Hepatocyte (in vitro differentiated cells): Measurements from ENCODE around the gene AKAP6. TPM values are rescaled to one million over a fixed set of nuclear protein-coding genes. Genes with fewer than 3 reads are reported as not detected.

Experiments used
- DNase-seq: peaks from one replicate; pipeline ENCODE4 v3.0.0-alpha.2; 2016; ENCODE audit warnings: low spot score
- H2AFZ ChIP-seq: fragments of 200-600 bp; sonication (generic); 2 replicates; pipeline ENCODE4 v1.6.0; 2016; ENCODE audit warnings: antibody characterized with exemption, mild to moderate bottlenecking
- H3K27ac ChIP-seq: fragments of 200-600 bp; sonication (generic); 2 replicates; pipeline ENCODE4 v1.5.1; 2016; ENCODE audit warnings: mild to moderate bottlenecking
- H3K27me3 ChIP-seq: fragments of 200-600 bp; sonication (generic); 2 replicates; pipeline ENCODE4 v1.6.1; 2016
- H3K36me3 ChIP-seq: fragments of 200-600 bp; sonication (generic); replicated peaks from 2 replicates; pipeline ENCODE4 v1.5.1; 2016; ENCODE audit warnings: low read depth; ENCODE audit not compliant: insufficient read depth
- H3K4me1 ChIP-seq: fragments of 200-600 bp; sonication (generic); 2 replicates; pipeline ENCODE4 v1.5.1; 2016; ENCODE audit warnings: mild to moderate bottlenecking, moderate library complexity; ENCODE audit not compliant: insufficient read depth
- H3K4me2 ChIP-seq: fragments of 200-600 bp; sonication (generic); 2 replicates; pipeline ENCODE4 v1.6.0; 2016
- H3K4me3 ChIP-seq: fragments of 200-600 bp; sonication (generic); 2 replicates; pipeline ENCODE4 v1.5.1; 2016; ENCODE audit warnings: mild to moderate bottlenecking
- H3K79me2 ChIP-seq: fragments of 200-600 bp; sonication (generic); 2 replicates; pipeline ENCODE4 v1.6.0; 2017; ENCODE audit warnings: mild to moderate bottlenecking
- H3K9me2 ChIP-seq: fragments of 200-600 bp; sonication (generic); replicated peaks from 2 replicates; pipeline ENCODE4 v1.6.0; 2017; ENCODE audit warnings: mild to moderate bottlenecking; ENCODE audit not compliant: insufficient read depth
- H3K9me3 ChIP-seq: fragments of 200-600 bp; sonication (generic); 2 replicates; pipeline ENCODE4 v1.5.1; 2016; ENCODE audit warnings: low read depth, mild to moderate bottlenecking
- H4K20me1 ChIP-seq: fragments of 200-600 bp; sonication (generic); 2 replicates; pipeline ENCODE4 v1.6.0; 2016; ENCODE audit warnings: mild to moderate bottlenecking; ENCODE audit not compliant: insufficient read depth, poor library complexity, severe bottlenecking
- CTCF ChIP-seq: fragments of 200-600 bp; sonication (generic); IDR thresholded peaks from 2 replicates; pipeline ENCODE4 v1.5.1; 2016; ENCODE audit warnings: antibody characterized with exemption, mild to moderate bottlenecking; ENCODE audit not compliant: poor library complexity
- EZH2 ChIP-seq: fragments of 200-600 bp; sonication (generic); IDR thresholded peaks from 2 replicates; pipeline ENCODE4 v1.6.1; 2016; ENCODE audit warnings: antibody characterized with exemption, mild to moderate bottlenecking, borderline replicate concordance
- EZH2phosphoT487 ChIP-seq: fragments of 200-600 bp; sonication (generic); IDR thresholded peaks from one replicate; pipeline ENCODE4 v1.6.1; 2018; ENCODE audit warnings: antibody characterized with exemption, mild to moderate bottlenecking, low read depth, moderate library complexity; ENCODE audit not compliant: unreplicated experiment, severe bottlenecking
- WGBS: methylation state at CpG from one replicate; pipeline ENCODE4 v1.1.6; 2016; ENCODE audit warnings: low lambda C conversion rate; ENCODE audit errors: missing lambda C conversion rate; 5-methylcytosine and 5-hydroxymethylcytosine counted together
- polyA plus RNA-seq: library from polyadenylated mRNA; unstranded; fragments of >200 nt; fragmentation: Nextera tagmentation; extraction: Ambion mirVana; gene quantifications from 2 replicates; pipeline ENCODE4 v1.2.1, GENCODE V29; 2016
- total RNA-seq: library from RNA; depleted of rRNA; stranded (reverse); fragments of >200 nt; gene quantifications from 2 replicates; pipeline ENCODE4 v1.2.3, GENCODE V29; 2014

Gene AKAP6
- total and polyA plus RNA-seq, 2 experiments from 2014 or later, result 1.1 to 2.1 TPM

- Histone ChIP-seq H3K36me3 (no peaks in the 10 kb centered on the region), H3K27me3 (no peaks in the 10 kb centered on the region), H3K4me1 (no peaks in the 10 kb centered on the region), H3K4me2 (no peak overlapping the region), H3K4me3 (no peak overlapping the region), H3K9me3 (no peaks in the 10 kb centered on the region), H3K9me2 (no peaks in the 10 kb centered on the region), H2AFZ (no peak overlapping the region), H3K79me2 (no peaks in the 10 kb centered on the region), H4K20me1 (no peaks in the 10 kb centered on the region), H3K27ac (no peak overlapping the region)
- TF ChIP-seq CTCF, result no peak
- DNase-seq, result no peak
- 89% methylated on average over 7 of the region's 7 CpGs for WGBS
Observed at GRCh38 chr14:32318087-32318795, 10.9 kb upstream of the AKAP6 start.

- no peak for DNase-seq
- no peak overlapping the region for H2AFZ ChIP-seq
- TF ChIP-seq CTCF, result no peak
- no peak for TF ChIP-seq EZH2phosphoT487
- TF ChIP-seq EZH2, result no peak
- H3K36me3 ChIP-seq, result no peaks in the 10 kb centered on the region
- H3K79me2 ChIP-seq, result no peaks in the 10 kb centered on the region
- H3K27me3 ChIP-seq, result no peaks in the 10 kb centered on the region
- H3K9me2 ChIP-seq, result no peaks in the 10 kb centered on the region
- H3K9me3 ChIP-seq, result no peaks in the 10 kb centered on the region
- no peak overlapping the region for H3K4me2 ChIP-seq
- no peak overlapping the region for H3K4me3 ChIP-seq
- H4K20me1 ChIP-seq, result no peaks in the 10 kb centered on the region
- no peak overlapping the region for H3K27ac ChIP-seq
- H3K4me1 ChIP-seq, result no peaks in the 10 kb centered on the region
Observed at GRCh38 chr14:32319368-32320049, 9.6 kb upstream of the AKAP6 start.

- 92% methylated on average over 1 of the region's 1 CpG for WGBS
- H3K36me3 ChIP-seq, result no peaks in the 10 kb centered on the region
- no peak overlapping the region for H3K27ac ChIP-seq
- H2AFZ ChIP-seq, result no peak overlapping the region
- H3K79me2 ChIP-seq, result no peaks in the 10 kb centered on the region
- no peaks in the 10 kb centered on the region for H3K9me3 ChIP-seq
- no peak overlapping the region for H3K4me3 ChIP-seq
- no peak overlapping the region for H3K4me2 ChIP-seq
- no peaks in the 10 kb centered on the region for H3K9me2 ChIP-seq
- H4K20me1 ChIP-seq, result no peaks in the 10 kb centered on the region
- no peaks in the 10 kb centered on the region for H3K27me3 ChIP-seq
- no peak for DNase-seq
- no peak for TF ChIP-seq EZH2phosphoT487
- no peak for TF ChIP-seq CTCF
- TF ChIP-seq EZH2, result no peak
- no peaks in the 10 kb centered on the region for H3K4me1 ChIP-seq
Observed at GRCh38 chr14:32324601-32325000, 4.5 kb upstream of the AKAP6 start.
